GM21526 (cell line): ENCODE data around the gene MPP3.

ENCODE experiments used
- ATAC-seq: cut with Tn5 transposase; IDR thresholded peaks from one replicate; pipeline ENCODE4 v1.9.1; 2021; ENCODE audit warnings: moderate library complexity; ENCODE audit not compliant: unreplicated experiment, low FRiP score

Gene MPP3

DNA sequence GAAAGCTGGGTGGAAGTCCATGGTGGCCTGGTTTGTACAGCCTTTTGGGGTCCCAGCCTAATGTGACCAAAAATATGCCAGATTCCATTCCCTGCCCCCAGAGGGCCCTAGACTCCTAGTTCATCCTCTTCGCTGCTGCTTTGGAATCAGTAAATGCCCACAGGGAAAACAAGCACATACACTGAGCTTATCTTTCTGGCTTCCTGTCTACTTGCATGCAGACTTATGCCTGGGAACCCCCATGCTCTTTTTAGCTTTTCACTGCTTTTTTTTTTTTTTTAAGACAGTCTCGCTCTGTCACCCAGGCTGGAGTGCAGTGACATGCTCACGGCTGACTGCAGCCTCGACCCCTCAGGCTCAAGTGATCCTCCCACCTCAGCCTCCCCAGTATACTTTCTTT, 7.9 kb upstream of the MPP3 start:
- no peak for ATAC-seq

GRCh38 chr17:43839670-43840108, 6.7 kb upstream of the MPP3 start:
- no peak for ATAC-seq

DNA sequence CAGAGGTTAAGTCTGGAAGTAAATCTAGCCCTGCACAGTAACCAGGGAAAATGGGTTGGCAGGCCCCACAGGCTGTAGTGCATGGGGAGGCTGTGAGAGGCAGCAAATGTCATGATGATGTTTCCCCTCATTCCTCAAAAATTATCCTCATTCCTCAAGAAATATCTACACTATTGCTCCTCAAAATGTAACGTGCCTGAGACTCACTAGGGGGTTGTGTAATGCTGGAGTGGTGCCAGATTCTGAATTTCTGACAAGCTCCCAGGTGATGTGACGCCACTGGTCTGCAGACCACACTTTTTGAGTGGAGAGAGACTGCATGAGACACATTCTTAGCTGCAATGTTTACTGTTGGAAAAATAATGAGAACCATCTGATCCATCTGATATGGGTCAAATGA, 1.2 kb upstream of the MPP3 start:
- no peak for ATAC-seq

DNA sequence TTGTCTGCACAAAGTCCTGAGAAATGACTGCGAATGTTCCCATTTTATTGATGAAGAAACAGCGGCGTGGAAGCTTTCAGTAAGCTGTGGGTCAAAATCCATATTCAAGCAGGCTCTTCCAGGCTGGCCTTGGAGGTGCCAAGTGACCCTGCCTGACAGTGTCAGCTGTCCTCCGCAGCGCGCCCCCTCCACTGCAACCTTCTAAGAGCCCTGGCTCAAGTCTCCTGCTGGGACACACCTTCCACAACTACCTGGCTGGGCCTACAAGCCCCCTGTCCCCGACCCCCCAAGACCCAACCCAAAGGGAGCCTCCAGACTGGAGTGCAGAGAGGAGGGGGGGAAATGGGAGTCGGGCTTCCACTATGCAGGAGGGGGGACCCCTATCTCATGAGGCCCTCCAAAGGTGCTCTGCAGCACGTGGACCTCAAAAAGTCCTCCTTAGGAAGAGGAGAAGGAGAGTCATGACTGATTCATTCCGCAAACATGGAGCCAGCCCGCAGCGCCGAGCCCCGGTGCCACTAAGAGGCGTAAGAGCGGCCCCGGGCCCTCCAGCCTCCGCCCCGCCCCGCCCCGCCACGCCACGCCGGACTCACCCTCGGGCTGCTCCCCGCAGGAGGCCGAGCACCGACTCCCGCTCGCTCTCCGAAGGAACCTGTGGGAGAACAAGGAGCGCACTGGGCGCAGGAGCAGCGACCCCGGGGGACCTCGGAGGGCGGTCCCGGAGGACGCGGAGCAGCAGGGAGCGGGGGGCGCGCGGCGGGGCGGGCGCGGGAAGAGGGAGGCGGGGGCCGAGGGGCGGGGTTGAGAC, 574 bp downstream of the MPP3 start:
- ATAC-seq, result no peak

- ATAC-seq, result no peak
Measured at GRCh38 chr17:43831633-43832032, 1.3 kb downstream of the MPP3 start.

- no peak for ATAC-seq
Measured at GRCh38 chr17:43830510-43831140, 2.3 kb downstream of the MPP3 start.

- ATAC-seq, result no peak
Measured at GRCh38 chr17:43829738-43830137, 3.2 kb downstream of the MPP3 start.

GRCh38 chr17:43827596-43827995, 5.3 kb downstream of the MPP3 start:
- ATAC-seq, result no peak

DNA sequence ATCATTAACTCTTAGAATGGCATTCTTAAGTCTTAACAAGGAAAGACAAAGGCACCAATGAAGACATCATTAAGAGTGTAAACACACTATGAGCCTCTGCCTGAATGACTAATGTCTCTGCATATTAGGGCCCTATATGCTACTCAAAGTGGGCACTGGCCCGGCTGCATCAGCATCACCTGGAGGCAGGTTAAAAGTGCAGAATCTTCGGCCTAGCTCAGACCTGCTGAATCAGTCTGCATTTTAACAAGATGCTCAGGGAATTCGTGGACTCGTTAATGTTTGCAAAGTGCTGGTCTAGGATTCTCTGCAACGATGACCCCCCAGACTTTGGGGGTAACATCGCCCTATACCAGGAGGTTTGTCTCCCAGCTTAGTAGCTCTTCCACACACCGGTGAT, 6.7 kb downstream of the MPP3 start:
- ATAC-seq, result no peak

DNA sequence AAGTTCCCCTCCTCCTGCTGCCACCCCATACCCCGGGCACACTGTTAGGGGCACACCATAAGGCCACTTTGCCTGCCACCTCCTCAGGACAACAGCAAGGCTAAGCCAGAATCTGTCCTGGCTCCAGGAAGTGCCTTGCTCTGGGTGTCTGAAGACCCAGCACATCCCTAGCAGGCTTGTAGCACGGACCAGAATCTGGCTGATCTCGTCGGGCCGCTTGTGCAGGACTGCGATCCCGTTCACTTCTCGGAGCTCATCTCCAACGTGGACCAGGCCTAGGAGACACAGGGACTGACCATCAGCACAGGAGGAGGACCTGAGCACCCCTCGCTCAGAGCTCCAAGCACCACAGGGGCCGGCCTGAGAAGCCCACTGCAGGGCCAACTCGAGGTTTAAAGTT, 7.4 kb downstream of the MPP3 start:
- no peak for ATAC-seq

- ATAC-seq, result no peak
Measured at GRCh38 chr17:43823350-43824084, 9.4 kb downstream of the MPP3 start.

GRCh38 chr17:43822570-43823190, 10.3 kb downstream of the MPP3 start:
- ATAC-seq, result no peak

DNA sequence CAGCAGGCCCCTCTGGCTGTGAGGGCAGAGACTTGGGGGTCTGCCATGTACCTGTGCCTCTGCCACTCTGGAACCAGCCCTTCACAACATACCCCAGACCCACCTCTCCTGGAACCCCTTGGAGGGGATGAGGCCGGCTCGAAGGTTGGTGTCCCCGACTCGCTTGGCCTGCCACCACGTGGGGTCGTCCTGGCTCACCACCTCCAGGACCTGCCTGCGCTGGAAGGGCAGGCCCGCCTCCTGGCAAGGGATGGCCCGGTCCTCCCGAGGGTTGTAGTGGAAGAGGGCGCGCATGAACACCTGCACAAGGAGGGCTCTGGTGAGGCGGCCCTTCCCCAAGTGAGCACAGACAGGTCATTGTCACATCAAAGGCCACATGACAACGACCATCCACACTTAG, 12.2 kb downstream of the MPP3 start:
- no peak for ATAC-seq

DNA sequence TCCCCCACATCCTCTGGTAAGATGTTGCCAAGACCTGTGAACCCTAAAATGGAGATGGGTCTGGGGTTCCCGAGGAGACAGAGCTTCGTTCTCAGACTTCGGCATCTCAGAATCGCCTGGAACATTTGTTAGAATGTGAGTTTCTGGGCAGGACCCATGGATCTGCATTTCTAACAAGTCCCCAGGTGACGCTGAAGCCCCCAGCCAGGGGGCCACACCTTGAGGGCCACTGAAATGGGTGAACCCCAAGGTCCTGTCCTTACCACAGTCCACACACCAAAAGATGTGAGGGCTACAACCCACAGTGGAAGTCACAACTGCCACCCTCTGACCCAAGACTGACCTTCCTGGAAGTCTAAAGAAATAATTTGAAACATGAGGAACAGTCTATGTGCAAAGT, 14.0 kb downstream of the MPP3 start:
- no peak for ATAC-seq

DNA sequence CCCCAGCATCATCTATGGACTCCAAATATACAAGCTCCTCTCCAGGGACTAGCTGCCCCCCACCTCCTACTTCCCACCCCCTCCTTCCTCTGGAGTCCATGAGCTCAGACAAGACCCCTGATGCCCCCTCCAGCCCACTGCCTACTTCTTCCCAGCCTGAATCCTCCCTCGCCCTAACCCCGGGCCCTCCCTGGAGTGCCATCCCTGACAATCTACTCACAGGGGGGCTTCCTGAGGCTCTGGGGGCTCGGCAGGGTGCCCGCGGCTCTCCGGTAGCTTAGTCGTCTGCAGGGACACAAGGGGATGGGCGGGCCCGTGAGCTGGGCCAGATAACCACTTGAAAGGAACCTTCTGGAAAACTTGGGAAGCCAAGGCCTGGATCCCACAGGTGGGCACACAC, 15.1 kb downstream of the MPP3 start:
- no peak for ATAC-seq

GRCh38 chr17:43816336-43817320, 16.3 kb downstream of the MPP3 start:
- no peak for ATAC-seq

- ATAC-seq, result no peak
Measured at GRCh38 chr17:43814714-43815113, 18.2 kb downstream of the MPP3 start.

- no peak for ATAC-seq
Measured at GRCh38 chr17:43814026-43814425, 18.9 kb downstream of the MPP3 start.

DNA sequence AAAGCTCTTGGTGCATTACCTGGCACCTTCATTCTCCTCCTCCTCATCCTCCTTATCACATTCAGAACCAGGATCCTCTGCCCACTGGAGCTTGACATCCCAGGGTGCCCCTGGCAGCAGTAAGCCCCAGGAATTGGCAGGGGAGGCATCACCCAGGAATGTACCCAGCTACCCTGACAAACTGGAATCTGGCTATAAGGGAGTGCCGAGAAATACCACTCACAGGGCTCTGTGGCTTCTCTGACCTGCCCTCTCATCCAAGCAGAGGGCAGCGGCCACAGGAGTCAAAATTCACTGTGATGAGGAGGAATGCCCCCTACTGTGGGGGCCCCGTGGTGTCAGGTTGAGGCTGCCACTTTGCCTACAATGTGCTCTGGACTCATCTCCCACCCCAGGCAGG, 19.6 kb downstream of the MPP3 start:
- no peak for ATAC-seq
